Fibroblast of skin of back (primary cell): ENCODE measurements around the gene ST6GAL2. TPM values are rescaled to one million over a fixed set of nuclear protein-coding genes. Genes with fewer than 3 reads are reported as not detected.

Experiments used
- DNase-seq: peaks from one replicate; pipeline ENCODE4 v3.0.0-alpha.2; 2013
- polyA plus RNA-seq, 2 experiments: library from polyadenylated mRNA; unstranded; fragments of 120-200 nt; gene quantifications; one replicate each; pipeline ENCODE4 v1.2.1, GENCODE V29; 2013; ENCODE audit not compliant: insufficient read length in 2 of 2

Gene ST6GAL2, protein sequence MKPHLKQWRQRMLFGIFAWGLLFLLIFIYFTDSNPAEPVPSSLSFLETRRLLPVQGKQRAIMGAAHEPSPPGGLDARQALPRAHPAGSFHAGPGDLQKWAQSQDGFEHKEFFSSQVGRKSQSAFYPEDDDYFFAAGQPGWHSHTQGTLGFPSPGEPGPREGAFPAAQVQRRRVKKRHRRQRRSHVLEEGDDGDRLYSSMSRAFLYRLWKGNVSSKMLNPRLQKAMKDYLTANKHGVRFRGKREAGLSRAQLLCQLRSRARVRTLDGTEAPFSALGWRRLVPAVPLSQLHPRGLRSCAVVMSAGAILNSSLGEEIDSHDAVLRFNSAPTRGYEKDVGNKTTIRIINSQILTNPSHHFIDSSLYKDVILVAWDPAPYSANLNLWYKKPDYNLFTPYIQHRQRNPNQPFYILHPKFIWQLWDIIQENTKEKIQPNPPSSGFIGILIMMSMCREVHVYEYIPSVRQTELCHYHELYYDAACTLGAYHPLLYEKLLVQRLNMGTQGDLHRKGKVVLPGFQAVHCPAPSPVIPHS
- polyA plus RNA-seq (2013, experiment 1 of 2; ENCODE audit: insufficient read length) = 9.6 TPM
- polyA plus RNA-seq (2013, experiment 2 of 2; ENCODE audit: insufficient read length) = 23.0 TPM

DNA sequence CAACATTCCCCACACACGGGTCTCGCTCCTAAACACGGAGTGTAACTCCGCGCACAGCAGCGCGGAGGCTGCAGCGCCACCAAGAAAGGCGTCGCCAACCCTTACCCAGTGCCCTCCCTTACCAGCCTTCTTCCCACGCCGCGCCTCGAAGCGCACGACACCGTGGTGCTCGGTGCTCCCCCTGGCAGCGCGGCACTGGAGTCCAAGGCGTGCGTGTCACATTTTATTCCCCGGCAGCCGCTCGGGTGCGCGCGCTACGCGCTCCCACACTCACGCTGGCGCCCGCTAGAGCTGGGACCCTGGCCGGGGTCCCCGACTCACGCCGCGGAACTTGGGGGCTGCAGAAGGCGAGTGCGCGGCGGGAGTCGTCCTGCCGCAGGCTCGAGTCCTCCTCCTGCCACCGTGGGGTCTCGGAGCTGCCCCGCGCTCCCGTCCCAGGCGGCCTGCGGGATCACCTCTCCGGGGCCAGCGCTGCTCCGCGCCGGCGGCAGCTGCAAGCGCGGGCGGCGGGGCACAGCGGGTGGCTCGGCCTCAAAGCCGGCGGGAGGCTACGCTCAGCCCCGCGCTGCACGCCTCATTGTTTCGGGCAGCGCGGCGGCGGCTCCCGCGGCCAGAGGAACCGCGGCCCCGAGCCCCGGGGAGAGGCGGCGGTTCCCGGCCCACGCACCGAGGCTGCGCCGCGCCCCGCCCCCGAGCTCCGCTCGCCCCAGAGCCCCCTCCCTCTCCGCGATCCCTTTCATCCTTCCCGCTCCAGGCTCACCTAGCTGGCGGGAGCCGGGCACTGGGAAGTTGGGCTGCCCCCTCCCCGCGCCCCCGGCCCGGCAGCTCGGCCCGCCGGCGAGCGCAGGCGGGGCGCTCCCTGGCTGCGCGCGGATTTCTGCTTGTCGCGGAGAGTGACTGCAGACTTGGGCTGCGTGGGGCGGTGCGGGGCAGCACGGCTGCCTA, at the start of gene ST6GAL2:
TSS of gene ST6GAL2 (minus strand) at position 197 of the 945 bp plus-strand sequence. CDS start 42,190 bp downstream, outside the sequence.
- peak; percentile 56 for DNase-seq

DNA sequence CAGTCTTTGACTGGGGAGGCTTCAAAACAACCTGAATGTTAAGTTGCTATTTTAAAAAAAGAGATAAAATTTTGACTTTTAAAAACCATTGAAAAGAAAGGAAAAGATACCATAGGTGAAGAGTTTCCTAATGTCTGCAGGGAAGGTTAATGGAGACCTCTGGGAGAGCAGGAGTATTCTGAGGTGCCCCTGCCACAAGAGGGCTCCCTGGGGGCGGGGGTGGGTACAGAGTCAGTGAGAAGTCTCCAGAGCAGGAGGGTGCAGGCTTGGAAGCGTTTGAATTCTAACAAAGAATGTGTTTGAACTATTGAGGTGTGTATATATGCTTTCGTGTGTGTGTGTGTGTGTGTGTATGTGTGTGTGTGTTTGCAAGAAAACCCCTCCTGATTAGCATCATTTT, 46.7 kb upstream of the ST6GAL2 start:
- DNase-seq = no peak

DNA sequence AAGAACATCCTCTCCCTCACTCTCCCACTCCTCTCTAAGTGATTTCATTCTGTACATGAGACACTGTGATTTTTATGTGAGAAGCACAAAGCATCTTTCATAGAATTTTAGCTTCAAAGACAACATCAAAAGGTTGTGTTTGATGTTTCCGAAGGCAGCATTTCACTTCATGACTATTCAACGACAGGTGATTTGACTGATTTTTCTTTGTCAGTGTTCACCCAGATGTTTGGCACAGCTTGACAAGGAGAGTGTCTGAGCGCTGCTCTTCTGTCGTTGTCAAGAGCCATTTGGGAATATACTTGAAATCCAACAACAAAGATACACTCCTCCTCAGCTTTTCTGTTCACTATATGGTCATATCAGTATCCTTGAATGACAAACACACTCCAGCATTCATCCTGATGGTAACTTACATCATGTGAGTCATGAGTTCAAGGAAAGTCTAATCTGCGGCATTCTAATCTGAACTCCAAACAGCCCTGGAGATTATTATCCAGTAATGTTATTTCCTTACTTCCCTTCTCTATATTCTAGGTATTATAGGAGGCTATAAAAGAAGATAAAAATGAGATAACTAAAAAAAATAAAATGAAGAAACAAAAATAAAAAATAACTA, 45.9 kb upstream of the ST6GAL2 start:
- no peak for DNase-seq

- DNase-seq = no peak
Measured at GRCh38 chr2:106921451-106921850, 35.5 kb upstream of the ST6GAL2 start.

- DNase-seq = no peak
Measured at GRCh38 chr2:106919012-106919411, 33.0 kb upstream of the ST6GAL2 start.

GRCh38 chr2:106904242-106904641, 18.3 kb upstream of the ST6GAL2 start:
- no peak for DNase-seq

GRCh38 chr2:106899786-106900530, 14.0 kb upstream of the ST6GAL2 start:
- peak; percentile 24 for DNase-seq

DNA sequence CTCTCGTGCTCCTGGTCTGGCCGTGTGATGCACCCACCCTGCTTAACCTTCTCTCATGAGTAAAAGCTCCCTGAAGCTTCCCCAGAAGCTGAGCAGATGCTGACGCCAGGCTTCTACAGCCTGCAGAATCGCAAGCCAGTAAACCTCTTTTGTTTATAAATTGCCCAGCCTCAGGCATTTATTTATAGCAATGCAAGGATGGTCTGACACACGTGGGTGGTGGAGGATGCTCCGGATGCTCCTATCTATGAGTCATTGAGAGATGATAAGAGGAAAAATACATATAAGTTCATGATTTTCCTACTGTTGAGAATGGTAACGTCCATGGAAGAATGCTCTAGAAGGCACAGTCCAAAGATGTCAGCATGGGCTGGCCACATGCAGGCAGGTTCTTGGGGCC, 8.6 kb upstream of the ST6GAL2 start:
- no peak for DNase-seq

DNA sequence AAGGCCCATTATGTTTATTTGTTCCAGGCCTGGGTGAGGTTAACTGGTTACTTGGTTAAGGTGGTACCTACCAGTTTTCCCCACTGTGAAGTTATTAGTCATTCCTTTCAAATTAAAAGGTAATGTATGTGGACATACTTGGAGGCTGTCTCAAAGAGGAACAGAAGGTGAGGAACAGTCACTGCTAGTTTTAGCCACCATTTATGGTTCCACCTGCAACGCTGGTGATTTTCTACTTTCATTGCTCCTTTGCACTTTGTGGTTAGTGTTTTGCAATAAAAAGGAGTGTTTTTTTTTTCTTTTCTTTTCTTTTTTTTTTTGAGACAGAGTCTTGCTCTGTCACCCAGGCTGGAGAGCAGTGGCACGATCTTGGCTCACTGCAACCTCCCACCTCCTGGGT, 6.1 kb upstream of the ST6GAL2 start:
- DNase-seq = no peak

GRCh38 chr2:106890606-106891005, 4.6 kb upstream of the ST6GAL2 start:
- no peak for DNase-seq

GRCh38 chr2:106886916-106887758, 1.2 kb upstream of the ST6GAL2 start:
- DNase-seq = peak; percentile 46

DNA sequence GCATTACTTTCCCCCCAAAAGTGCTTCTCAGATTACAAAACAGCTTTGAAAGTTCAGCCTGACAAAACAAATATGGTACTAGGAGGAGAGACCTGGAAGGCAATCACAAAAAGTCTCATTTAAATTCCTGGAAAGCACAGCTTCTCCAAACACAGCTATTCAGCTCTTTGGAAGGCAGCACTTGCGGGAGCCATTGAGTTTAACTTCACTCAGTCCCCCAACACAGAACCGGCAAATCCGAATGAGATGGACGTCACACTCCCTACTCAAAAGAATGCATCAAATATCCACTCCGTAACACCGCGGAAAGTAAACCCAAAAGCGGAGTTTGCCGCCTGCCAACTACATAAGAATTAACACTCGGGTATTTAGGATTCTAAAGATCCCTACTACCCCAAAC, 638 bp downstream of the ST6GAL2 start:
- peak; percentile 46 for DNase-seq

- peak; percentile 27 for DNase-seq
Measured at GRCh38 chr2:106882673-106883072, 3.3 kb downstream of the ST6GAL2 start.

- DNase-seq = no peak
Measured at GRCh38 chr2:106878206-106878605, 7.8 kb downstream of the ST6GAL2 start.

DNA sequence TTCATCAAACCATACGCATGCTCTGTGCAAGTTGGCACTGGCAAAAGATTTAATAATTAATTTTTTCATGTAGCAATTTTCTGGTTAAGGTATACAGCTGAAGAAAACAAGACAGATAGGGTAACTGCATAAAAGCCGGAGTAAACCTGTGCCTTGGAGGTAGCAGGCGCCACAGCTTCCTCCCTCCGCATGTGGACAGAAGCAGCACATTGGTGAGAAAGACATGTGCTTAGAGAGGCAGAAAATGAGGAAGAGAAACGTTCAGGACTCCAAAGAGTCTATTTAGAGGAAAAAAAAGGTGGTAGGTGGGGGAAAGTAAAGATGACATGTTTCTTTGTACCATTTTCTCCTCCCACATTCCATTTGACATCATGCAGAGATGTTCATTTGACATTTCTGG, 9.3 kb downstream of the ST6GAL2 start:
- DNase-seq = no peak

- DNase-seq = no peak
Measured at GRCh38 chr2:106869512-106870275, 16.3 kb downstream of the ST6GAL2 start.

DNA sequence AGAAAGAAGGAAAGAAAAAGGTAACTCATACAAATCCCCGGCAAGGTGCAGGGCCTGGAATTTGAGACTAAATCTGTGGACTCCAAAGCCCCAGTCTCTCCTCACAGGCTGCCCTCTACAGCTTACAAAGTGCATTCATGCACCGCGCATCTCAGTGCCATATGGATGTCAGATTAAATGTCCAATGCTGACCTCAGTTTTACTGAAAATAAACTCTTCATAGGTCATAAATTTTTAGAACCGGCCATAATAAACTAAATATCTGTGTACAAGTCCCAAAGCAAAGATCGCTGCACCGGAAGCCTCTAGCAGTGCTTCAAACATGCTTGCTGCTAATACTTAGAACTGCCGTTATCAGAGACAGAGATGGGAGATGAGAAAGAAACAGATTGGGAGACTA, 17.7 kb downstream of the ST6GAL2 start:
- DNase-seq = no peak

GRCh38 chr2:106867196-106867953, 18.6 kb downstream of the ST6GAL2 start:
- no peak for DNase-seq

- DNase-seq = no peak
Measured at GRCh38 chr2:106866641-106867040, 19.3 kb downstream of the ST6GAL2 start.
